ENCODE data around the gene RBM14. TPM values are rescaled to one million over a fixed set of nuclear protein-coding genes. Genes with fewer than 3 reads are reported as not detected.

RBM14 gene
- total and polyA plus RNA-seq, 9 of the 15 experiments (the other 6 are each of a cell fraction or from before 2014, with no cell fraction given): 5.5 to 131 (median 42.6) TPM

GRCh38 chr11:66595245-66595904 is 21.1 kb upstream of the RBM14 start (continued):
- TF ChIP-seq MNT (conservative IDR thresholded peaks at IDR 0.05) (peak in 1 of 2 experiments; percentile 39; a peak in 1 of 4 replicates), ZNF408 (CRISPR knock-in tag; IDR thresholded peaks at IDR 0.05; ENCODE audit: low read depth) (no peak)

- no peaks in the 10 kb centered on the region for H3K27me3 ChIP-seq (ENCODE audit: control insufficient read depth in 2 of 2, insufficient read depth in 2 of 2, low read length in 2 of 2)
- no peak overlapping the region for H3K27ac ChIP-seq (ENCODE audit: extremely low read depth, low read depth, low read length)
- no peaks in the 10 kb centered on the region for H3K9me1 ChIP-seq (ENCODE audit: control insufficient read depth, insufficient read depth, low read length)
- intact Hi-C loops (cut with micrococcal nuclease): no loop called here
- H4K20me1 ChIP-seq (replicated peaks; ENCODE audit: control insufficient read depth, insufficient read depth, low read length): no peaks in the 10 kb centered on the region
- no peak for DNase-seq (ENCODE audit: extremely low read depth in 1 of 4, low spot score in 3 of 4)
- H3K4me1 ChIP-seq (replicated peaks in 1 of 2; ENCODE audit: control insufficient read depth in 2 of 2, insufficient read depth in 2 of 2, low read length in 2 of 2): peaks cover 18 to 41% of the 10 kb centered on the region in 2 experiments
- H3K36me3 ChIP-seq (ENCODE audit: control insufficient read depth, insufficient read depth, low read length): peaks cover 48% of the 10 kb centered on the region; the same call in 2 of the 3 replicates
- ChIA-PET POLR2A (interaction anchor here (1.2 kb wide), 1 partner anchor 18 kb away, joined by 4 read pairs; the partner anchor contains the start of gene RBM14), CTCF (ENCODE audit: low intra/inter-chr PET ratio) (no interaction called here)
- 100% methylated on average over 5 of the region's 6 CpGs for WGBS (ENCODE audit: insufficient coverage, low coverage, missing lambda C conversion rate)
- no peak overlapping the region for H2AFZ ChIP-seq (ENCODE audit: low read depth, low read length)
- in situ Hi-C loops (cut with MboI): no loop called here
- ATAC-seq: no peak
- FAIRE-seq: no peak
- H3K4me2 ChIP-seq (ENCODE audit: insufficient read depth, low read length): no peak overlapping the region
- H3K79me2 ChIP-seq (ENCODE audit: control insufficient read depth, insufficient read depth, low read length): peaks cover 15% of the 10 kb centered on the region
- BruUV-seq (replicated peaks): no TSS peak
- H3K9me3 ChIP-seq (replicated peaks; ENCODE audit: control insufficient read depth, insufficient read depth, low read depth, low read length): no peaks in the 10 kb centered on the region
- no peak overlapping the region for H3K9ac ChIP-seq (ENCODE audit: insufficient read depth in 1 of 2, low read depth in 2 of 2, low read length in 2 of 2)
- no peak overlapping the region for H3K4me3 ChIP-seq
- TF ChIP-seq DACH1 (IDR thresholded peaks at IDR 0.05; ENCODE audit: partially characterized antibody) (no peak), PREB (CRISPR knock-in tag; IDR thresholded peaks at IDR 0.05) (no peak), PKNOX1 (IDR thresholded peaks at IDR 0.05) (no peak), NKRF (IDR thresholded peaks at IDR 0.05; ENCODE audit: borderline replicate concordance) (no peak), ZNF175 (CRISPR knock-in tag; IDR thresholded peaks at IDR 0.05; ENCODE audit: low read depth) (no peak), RAD21 (CRISPR knock-in tag; conservative IDR thresholded peaks at IDR 0.05 in 1 of 2, IDR thresholded peaks at IDR 0.05 in 1 of 2) (no peak), ZNF3 (CRISPR knock-in tag; IDR thresholded peaks at IDR 0.05) (no peak), SREBF1 (IDR thresholded peaks at IDR 0.05; ENCODE audit: borderline replicate concordance, low read depth, low read length) (no peak), SOX6 (IDR thresholded peaks at IDR 0.05) (no peak), ASH1L (IDR thresholded peaks at IDR 0.05; ENCODE audit: borderline replicate concordance, low read depth, partially characterized antibody) (no peak), CBX3 (IDR thresholded peaks at IDR 0.05; ENCODE audit: borderline replicate concordance in 1 of 2, low read length in 2 of 2) (no peak), ZNF57 (CRISPR knock-in tag; IDR thresholded peaks at IDR 0.05) (no peak)
These were observed 17.4 kb upstream of the RBM14 start for GRCh38 chr11:66598993-66599392.

Measured in K562 (cell line).